Stimulated activated CD4-positive, alpha-beta T cell treated with anti-CD3 and anti-CD28 coated beads, Interleukin-1b, Interleukin-23, amount 100 ng/mL, for 24 hours (primary cell): Measurements from ENCODE around the gene AOAH.

ENCODE experiments used
- DNase-seq, 4 experiments: peaks; one replicate each; pipeline ENCODE4 v3.0.0-alpha.2; 2020; ENCODE audit warnings: low read depth in 4 of 4, low spot score in 1 of 4

Gene AOAH, protein sequence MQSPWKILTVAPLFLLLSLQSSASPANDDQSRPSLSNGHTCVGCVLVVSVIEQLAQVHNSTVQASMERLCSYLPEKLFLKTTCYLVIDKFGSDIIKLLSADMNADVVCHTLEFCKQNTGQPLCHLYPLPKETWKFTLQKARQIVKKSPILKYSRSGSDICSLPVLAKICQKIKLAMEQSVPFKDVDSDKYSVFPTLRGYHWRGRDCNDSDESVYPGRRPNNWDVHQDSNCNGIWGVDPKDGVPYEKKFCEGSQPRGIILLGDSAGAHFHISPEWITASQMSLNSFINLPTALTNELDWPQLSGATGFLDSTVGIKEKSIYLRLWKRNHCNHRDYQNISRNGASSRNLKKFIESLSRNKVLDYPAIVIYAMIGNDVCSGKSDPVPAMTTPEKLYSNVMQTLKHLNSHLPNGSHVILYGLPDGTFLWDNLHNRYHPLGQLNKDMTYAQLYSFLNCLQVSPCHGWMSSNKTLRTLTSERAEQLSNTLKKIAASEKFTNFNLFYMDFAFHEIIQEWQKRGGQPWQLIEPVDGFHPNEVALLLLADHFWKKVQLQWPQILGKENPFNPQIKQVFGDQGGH

GRCh38 chr7:36723951-36724664 is at the start of gene AOAH:
TSS of gene AOAH (minus strand) at chr7:36724494. CDS start at chr7:36724148, 346 bp downstream.
- DNase-seq = peak; percentile 19 to 50 (median 34)

DNA sequence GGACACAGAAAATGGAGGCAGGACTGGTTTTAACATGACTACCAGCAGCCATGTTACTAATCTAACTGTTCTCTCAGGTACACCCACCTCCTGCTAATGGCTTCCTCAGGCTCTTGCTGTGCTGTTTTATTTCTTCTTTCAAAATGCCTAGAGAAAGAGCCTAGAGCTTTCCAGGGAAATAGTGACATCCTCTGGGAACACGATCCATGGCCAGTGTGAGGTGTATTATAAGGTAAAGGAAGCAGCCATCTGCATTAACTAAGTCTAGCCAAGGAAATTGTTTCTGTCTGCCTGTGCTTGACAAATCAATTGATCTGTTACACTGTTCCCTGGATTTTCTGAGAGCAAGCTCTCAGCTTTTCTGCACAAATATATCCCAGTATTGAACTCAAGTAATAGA is 42.2 kb upstream of the AOAH start:
- DNase-seq = no peak

- no peak for DNase-seq
Measured at GRCh38 chr7:36765605-36766004, 41.3 kb upstream of the AOAH start.

GRCh38 chr7:36764929-36765328 is 40.6 kb upstream of the AOAH start:
- no peak for DNase-seq

DNA sequence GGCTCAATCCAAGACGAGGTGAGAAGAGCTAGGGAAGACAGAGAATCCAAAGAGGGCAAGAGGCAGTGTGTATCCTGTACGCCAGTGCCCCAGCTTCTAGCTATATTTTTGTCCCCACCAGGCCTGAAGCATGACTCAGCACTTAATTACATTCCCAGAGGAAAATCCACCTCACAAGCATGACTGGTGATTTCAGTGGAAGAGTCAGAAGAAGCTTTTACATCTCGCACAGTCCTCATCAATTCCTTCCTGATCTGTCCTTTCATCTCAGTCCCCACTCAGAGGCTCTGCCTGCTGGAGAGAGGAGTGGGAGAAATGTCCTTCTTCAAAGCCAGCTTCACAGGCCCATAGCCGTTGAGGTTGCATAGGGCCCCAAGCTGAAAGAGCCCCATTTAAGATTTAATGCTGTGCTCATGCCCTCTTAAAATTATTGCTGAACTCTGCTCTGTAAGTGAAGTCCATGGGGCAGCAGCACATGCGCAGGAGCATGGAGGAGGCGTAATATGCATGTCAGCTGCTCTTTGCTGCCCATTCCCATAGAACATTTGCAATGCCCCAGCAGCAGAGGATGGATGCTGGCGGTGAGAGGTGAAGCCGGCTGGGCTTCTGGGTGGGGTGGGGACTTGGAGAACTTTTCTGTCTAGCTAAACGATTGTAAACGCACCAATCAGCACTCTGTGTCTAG is 39.0 kb upstream of the AOAH start:
- no peak for DNase-seq

GRCh38 chr7:36762394-36762793 is 38.1 kb upstream of the AOAH start:
- DNase-seq = no peak

DNA sequence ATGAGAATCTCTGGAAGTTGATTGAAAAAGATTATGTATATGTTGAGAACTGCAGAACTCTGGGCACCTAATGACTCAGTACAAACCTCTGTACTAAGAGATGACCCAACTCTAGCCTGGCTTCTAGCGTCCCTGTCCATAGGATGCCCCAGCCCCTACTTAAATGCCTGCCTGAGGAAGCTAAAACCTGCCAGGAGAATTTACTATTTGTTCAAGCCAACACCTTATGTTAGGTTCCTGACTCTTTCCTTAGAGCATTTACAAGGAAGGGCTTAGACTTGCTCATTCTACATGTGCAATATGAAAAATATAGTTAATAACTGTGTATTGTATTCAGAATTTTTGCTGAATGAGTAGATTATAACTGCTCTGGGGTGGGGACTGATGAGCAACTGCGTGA is 37.5 kb upstream of the AOAH start:
- DNase-seq = no peak

- DNase-seq = no peak
Measured at GRCh38 chr7:36760856-36761762, 36.8 kb upstream of the AOAH start.

DNA sequence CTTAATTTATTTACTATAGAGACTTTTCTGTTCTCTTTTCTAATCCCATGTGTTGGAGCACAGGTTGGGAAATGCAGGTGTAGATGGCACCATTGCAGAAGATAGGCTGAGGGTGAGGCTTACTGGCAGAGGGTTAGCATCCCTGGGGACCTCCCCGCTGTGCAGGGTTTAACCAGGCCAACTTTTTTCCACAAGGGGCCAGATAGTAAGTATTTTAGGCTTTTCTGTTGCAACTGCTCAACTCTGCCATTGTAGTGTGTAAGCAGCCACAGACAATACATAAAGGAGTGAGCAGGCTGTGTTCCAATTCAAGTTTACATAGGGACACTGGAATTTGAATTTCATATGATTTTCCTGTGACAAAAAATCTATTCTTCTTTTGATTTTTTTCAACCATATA is 34.6 kb upstream of the AOAH start:
- DNase-seq = no peak

DNA sequence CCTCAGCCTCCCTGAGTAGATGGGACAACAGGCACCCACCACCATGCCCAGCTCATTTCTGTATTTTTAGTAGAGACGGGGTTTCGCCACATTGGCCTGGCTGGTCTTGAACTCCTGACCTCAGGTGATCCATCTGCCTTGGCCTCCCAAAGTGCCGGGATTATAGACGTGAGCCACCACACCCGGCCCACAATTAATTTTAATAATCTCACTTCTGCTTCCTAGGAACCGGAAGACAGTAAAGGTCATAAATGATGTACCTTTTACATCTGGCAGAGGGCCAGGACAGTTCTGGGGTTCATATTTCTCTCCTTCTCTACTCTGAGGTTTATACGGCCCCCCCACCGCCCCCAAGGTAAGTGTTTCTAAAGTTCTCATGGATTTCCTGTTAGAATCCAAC is 31.2 kb upstream of the AOAH start:
- no peak for DNase-seq

DNA sequence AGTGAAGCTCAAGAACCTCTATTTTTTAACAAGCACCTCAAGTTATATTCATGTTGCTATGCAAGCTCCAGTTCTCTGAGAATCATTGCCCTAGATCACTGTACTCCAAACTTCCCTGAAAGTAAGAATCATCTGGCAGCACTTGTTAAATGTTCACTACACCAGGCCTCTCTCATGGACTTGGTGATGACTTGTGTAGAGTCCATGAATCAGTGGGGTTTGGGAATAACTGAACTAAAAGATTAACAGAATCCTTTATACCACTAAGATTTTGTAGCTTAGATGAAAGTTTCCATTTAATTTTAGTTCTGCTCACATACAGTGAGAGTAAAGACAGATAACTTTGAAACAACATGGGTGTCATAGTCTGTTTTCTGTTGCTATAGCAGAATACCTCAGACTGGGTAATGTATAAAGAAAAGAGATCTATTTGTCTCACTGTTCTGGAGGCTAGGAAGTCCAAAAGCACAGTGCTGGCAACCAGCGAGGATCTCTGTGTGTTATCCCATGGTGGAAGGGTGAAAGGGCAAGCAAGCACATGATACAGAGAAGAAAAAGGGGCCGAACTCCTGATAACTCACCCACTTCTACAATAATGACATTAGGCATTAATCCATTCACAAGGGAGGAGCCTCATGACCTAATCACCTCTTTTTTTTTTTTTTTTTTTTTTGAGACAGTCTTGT is 27.9 kb upstream of the AOAH start:
- no peak for DNase-seq

GRCh38 chr7:36750451-36750850 is 26.2 kb upstream of the AOAH start:
- no peak for DNase-seq

DNA sequence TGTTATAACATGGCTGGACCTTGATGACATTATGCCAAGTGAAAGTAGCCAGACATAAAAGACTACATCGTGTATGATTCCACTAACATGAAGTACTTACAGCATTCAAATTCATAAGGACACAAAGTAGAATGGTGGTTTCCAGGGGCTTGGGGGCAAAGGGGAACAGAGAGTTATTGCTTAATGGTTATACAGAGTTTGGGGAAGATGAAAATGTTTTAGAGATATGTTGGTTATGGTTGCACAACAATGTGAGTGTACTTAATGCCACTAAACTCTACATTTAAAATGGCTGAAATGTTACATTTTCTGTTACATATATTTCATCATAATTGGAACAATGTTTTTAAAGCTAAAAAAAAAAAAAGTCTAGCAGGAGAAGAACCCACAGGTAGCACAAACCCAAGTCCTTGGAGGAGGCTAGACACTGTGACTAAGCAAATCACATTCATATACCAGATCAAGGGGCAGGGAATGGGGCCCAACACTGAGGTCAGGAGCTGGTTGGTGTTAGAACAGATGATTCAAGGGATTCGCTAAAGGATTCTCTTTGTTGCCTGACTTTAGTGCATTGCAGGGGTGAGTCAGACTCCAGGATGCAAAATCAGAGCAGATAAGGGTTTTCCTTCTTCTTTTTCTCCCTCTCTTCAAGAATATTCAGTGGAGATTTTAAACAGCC is 25.1 kb upstream of the AOAH start:
- DNase-seq = no peak

- no peak for DNase-seq
Measured at GRCh38 chr7:36748017-36748487, 23.8 kb upstream of the AOAH start.

DNA sequence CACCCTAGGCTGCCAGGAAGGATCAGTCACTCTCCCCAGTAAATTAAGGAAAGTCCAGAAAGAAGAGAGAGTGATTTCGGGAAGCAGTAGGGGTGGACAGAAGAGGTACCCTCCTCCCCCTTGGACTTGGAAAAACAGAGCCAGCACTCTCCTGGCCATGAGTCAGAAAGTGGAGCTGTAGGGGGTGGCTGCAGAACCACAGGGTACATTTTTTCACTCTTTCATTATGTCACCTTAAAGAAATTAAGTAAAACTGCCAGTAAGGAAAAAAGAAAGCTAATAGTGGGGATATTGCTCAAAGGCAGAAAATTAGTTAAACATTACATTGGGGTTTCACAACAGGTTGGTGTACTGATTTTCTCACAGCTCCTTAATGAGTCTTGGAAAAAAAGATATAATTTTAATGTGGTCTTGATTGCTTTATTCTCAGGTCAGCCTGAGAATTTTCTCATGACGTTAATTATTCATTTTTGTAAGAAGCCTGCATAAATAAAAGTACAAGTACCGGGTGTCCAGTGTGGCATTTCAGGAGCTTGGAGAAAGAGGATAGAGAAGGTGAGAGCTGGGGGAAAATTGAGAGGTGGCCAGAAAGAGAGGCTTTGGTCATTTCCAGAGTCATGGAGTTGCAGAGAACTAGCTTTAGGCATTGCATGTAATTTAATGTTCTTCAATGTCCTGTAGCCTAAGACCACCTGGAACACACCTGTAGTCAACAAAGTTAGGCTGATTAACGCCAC is 23.2 kb upstream of the AOAH start:
- DNase-seq = no peak

DNA sequence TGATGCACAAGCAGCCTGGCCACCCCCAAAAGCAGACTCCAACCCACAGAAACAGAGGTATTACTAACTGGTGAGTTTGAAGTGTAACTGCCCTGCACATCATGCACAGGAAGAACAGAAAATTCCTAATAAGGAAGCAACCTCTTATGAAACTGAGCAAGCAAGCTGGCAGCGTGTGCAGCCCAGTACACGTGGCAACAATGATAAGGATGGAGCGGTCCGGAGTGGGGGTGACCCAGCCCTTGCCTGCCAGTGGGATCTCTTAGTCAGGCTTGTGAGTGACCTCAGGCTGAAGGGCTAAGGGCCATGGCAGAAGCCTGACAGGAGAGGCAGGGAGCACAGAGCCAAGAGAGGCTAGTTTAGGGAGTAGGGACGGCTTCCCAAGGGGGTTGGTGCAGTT is 22.1 kb upstream of the AOAH start:
- no peak for DNase-seq

DNA sequence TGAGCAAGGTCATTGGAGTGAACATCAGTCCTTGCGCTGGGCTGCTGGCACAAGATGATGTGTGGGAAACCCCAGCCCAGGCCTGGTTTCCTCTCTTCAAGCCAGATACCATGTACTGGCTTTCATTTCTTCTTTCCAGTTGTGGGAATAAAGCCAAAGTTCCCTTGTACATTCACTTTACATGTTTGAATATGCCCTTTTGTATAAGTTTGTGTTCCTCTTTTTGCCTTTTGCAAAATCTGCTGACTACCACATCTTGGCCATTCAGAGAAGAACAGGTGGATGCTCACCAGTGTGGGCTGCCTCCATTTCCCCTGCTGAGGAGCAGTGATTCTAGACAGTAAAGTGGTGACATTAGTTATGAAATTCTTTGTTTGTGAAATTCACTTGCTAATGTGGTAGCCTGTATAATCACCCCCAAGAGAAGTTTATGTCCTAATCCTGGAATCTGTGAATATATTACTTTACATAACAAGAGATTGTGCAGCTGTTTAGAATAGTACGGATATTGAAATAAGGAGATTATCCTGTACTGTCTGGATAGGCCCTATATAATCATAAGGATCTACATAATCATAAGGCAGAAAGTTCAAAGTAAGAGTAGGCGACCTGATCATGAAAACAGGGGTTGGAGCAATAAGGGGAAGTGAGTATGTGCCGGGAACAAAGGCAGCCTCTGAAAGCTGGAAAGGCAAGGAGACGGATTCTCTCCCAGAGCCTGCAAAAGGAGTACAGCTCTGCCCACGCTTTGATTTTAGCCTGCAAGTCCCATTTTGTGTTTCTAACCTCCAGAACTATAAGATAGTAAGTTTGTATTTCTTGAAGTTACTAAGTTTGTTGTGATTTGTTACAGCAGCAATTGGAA is 18.8 kb upstream of the AOAH start:
- DNase-seq = no peak

DNA sequence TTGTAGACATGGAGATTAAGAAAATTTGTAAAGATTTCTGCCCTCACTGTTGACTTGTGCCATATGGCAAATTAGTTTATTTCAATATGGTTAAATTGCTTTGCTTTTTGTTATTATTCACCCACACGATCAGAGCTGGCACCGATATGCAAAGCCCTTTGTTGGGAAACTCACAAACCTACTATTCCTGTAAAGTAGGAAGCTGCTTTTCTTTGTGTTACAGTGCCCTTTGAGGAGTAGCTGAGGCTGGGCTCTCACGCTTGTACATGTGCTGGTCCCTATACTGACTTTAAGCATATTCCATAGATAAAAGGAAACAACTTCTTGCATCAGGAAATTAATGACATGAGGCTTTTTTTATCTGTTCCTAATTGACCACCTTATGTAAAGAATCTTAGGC is 17.6 kb upstream of the AOAH start:
- no peak for DNase-seq
